HCT116 (cell line): ENCODE measurements around the gene CCDC183. TPM values are rescaled to one million over a fixed set of nuclear protein-coding genes. Genes with fewer than 3 reads are reported as not detected.

ENCODE experiments used
- ATAC-seq: fragments of 200-7000 bp; cut with Tn5 transposase; 2 replicates; pipeline ENCODE4 v1.9.1; 2020; ENCODE audit warnings: mild to moderate bottlenecking, moderate library complexity
- BruUV-seq: library from RNA; stranded (reverse); fragments of 400-500 nt; replicated peaks from 2 replicates; lab custom pipeline; 2021; lab: Mats Ljungman, UMichigan
- CTCF ChIA-PET: fragments of 300-600 bp; sonication (Branson Sonifier 250); formaldehyde crosslinking; loops from one replicate; lab custom pipeline; 2021; ENCODE audit warnings: antibody characterized with exemption; lab: Charles Lee
- POLR2A ChIA-PET: fragments of 300-600, 350-600 bp; sonication (Branson Sonifier 250); formaldehyde crosslinking; loops from one replicate; lab custom pipeline; 2021; ENCODE audit warnings: antibody characterized with exemption; lab: Charles Lee
- RAD21 ChIA-PET, 2 experiments: fragments of 300-600 bp; sonication (Branson Sonifier 250); formaldehyde crosslinking; loops; one replicate each; lab custom pipeline; 2023; ENCODE audit warnings: low total read pairs in 2 of 2; ENCODE audit not compliant: uncharacterized antibody in 2 of 2, unreplicated experiment in 2 of 2, low non-redundant PET in 1 of 2; lab: Charles Lee
- DNase-seq: peaks from one replicate; pipeline ENCODE4 v3.0.0-alpha.2; 2010; ENCODE audit warnings: low read depth, low spot score
- H2AFZ ChIP-seq: fragments of 200-600 bp; shearing (Covaris generic), sonication (generic); 2 replicates; pipeline ENCODE4 v1.6.1; 2017; ENCODE audit warnings: low read depth, mixed run types, mixed read lengths, antibody characterized with exemption, low read length; ENCODE audit not compliant: poor library complexity, severe bottlenecking
- H3K27ac ChIP-seq: 2 replicates; pipeline ENCODE4 v1.5.1; 2012; ENCODE audit warnings: low read depth, low read length
- H3K27me3 ChIP-seq: fragments of 200-600 bp; sonication (generic); 2 replicates; pipeline ENCODE4 v1.6.1; 2016; ENCODE audit warnings: mixed run types, low read length, mixed read lengths; ENCODE audit not compliant: insufficient read depth
- H3K36me3 ChIP-seq, 2 experiments: fragments of 200-500 bp in 1 of 2; fragments of 200-600 bp in 1 of 2; sonication (Bioruptor generic) in 1 of 2; sonication (generic) in 1 of 2; 2 replicates each; pipeline versions ENCODE4 v1.5.1 to v1.6.1; 2014 to 2016; ENCODE audit warnings: low read length in 2 of 2, inconsistent platforms in 1 of 2, mixed read lengths in 1 of 2, mixed run types in 1 of 2; ENCODE audit not compliant: insufficient read depth in 2 of 2, control insufficient read depth in 1 of 2
- H3K4me1 ChIP-seq, 2 experiments: fragments of 200-600 bp in 1 of 2; sonication (generic) in 1 of 2; 2 replicates each; pipeline versions ENCODE4 v1.5.1 to v1.6.1; 2012 to 2017; ENCODE audit warnings: low read length in 2 of 2, inconsistent platforms in 1 of 2, mild to moderate bottlenecking in 1 of 2, mixed read lengths in 1 of 2, mixed run types in 1 of 2, moderate library complexity in 1 of 2; ENCODE audit not compliant: insufficient read depth in 2 of 2, control insufficient read depth in 1 of 2
- H3K4me2 ChIP-seq: fragments of 200-600 bp; sonication (generic); 2 replicates; pipeline ENCODE4 v1.6.1; 2017; ENCODE audit warnings: mixed run types, low read length, mixed read lengths
- H3K4me3 ChIP-seq, 2 experiments: fragments of 200-600 bp in 1 of 2; sonication (generic) in 1 of 2; replicated peaks in 1 of 2; 2 replicates each; pipeline ENCODE4 v1.5.1; 2011 to 2016; ENCODE audit warnings: low read length in 2 of 2, control low read depth in 1 of 2, low read depth in 1 of 2, mild to moderate bottlenecking in 1 of 2, mixed read lengths in 1 of 2, mixed run types in 1 of 2
- H3K79me2 ChIP-seq: fragments of 200-600 bp; sonication (generic); 2 replicates; pipeline ENCODE4 v1.6.1; 2017; ENCODE audit warnings: mild to moderate bottlenecking, mixed run types, low read length, moderate library complexity, mixed read lengths; ENCODE audit not compliant: insufficient read depth
- H3K9ac ChIP-seq: fragments of 200-600 bp; sonication (generic); 2 replicates; pipeline ENCODE4 v1.6.1; 2016; ENCODE audit warnings: low read length, mixed read lengths
- H3K9me2 ChIP-seq: fragments of 200-600 bp; sonication (generic), shearing (Covaris generic); 2 replicates; pipeline ENCODE4 v1.6.1; 2017; ENCODE audit warnings: mixed run types, mild to moderate bottlenecking, moderate library complexity; ENCODE audit not compliant: insufficient read depth
- H3K9me3 ChIP-seq, 2 experiments: fragments of 200-500 bp in 1 of 2; fragments of 200-600 bp in 1 of 2; sonication (Bioruptor generic) in 1 of 2; sonication (generic) in 1 of 2; 2 replicates each; pipeline ENCODE4 v1.6.1; 2014 to 2017; ENCODE audit warnings: low read length in 2 of 2, mixed read lengths in 2 of 2, inconsistent platforms in 1 of 2, low read depth in 1 of 2, mild to moderate bottlenecking in 1 of 2, mixed run types in 1 of 2, moderate library complexity in 1 of 2; ENCODE audit not compliant: control insufficient read depth in 1 of 2, insufficient read depth in 1 of 2
- H4K20me1 ChIP-seq: fragments of 200-600 bp; sonication (generic), shearing (Covaris generic); 2 replicates; pipeline ENCODE4 v1.6.1; 2017; ENCODE audit warnings: mixed run types, mild to moderate bottlenecking, moderate library complexity; ENCODE audit not compliant: insufficient read depth
- CBX3 ChIP-seq: IDR thresholded peaks from 2 replicates; pipeline ENCODE4 v1.6.1; 2012; ENCODE audit warnings: low read depth
- CEBPB ChIP-seq: IDR thresholded peaks from 2 replicates; pipeline ENCODE4 v1.6.1; 2012; ENCODE audit warnings: low read depth
- EGR1 ChIP-seq: IDR thresholded peaks from 2 replicates; pipeline ENCODE4 v1.6.1; 2012; ENCODE audit warnings: low read depth
- ELF1 ChIP-seq: IDR thresholded peaks from 2 replicates; pipeline ENCODE4 v1.6.1; 2012; ENCODE audit warnings: low read depth, borderline replicate concordance
- EZH2 ChIP-seq: fragments of 200-600 bp; sonication (generic); IDR thresholded peaks from 2 replicates; pipeline ENCODE4 v1.6.1; 2017; ENCODE audit warnings: antibody characterized with exemption, mixed run types
- EZH2phosphoT487 ChIP-seq: fragments of 200-600 bp; IDR thresholded peaks from 2 replicates; pipeline ENCODE4 v1.6.1; 2018; ENCODE audit warnings: antibody characterized with exemption, borderline replicate concordance
- JUND ChIP-seq: IDR thresholded peaks from 2 replicates; pipeline ENCODE4 v1.6.1; 2012
- POLR2A ChIP-seq: IDR thresholded peaks from 2 replicates; pipeline ENCODE4 v1.7.0; 2011; ENCODE audit warnings: borderline replicate concordance; ENCODE audit not compliant: insufficient read depth, insufficient read length; ENCODE audit errors: extremely low read depth
- POLR2AphosphoS5 ChIP-seq: IDR thresholded peaks from 2 replicates; pipeline ENCODE4 v1.6.1; 2011; ENCODE audit warnings: mild to moderate bottlenecking, low read depth, low read length, moderate library complexity
- RAD21 ChIP-seq: IDR thresholded peaks from 2 replicates; pipeline ENCODE4 v1.6.1; 2012; ENCODE audit warnings: low read depth, mild to moderate bottlenecking
- SIN3A ChIP-seq: IDR thresholded peaks from 2 replicates; pipeline ENCODE4 v1.6.1; 2012; ENCODE audit warnings: low read depth
- SP1 ChIP-seq: IDR thresholded peaks from 2 replicates; pipeline ENCODE4 v1.6.1; 2012; ENCODE audit warnings: low read depth
- SRF ChIP-seq: IDR thresholded peaks from 2 replicates; pipeline ENCODE4 v1.6.1; 2012; ENCODE audit warnings: low read depth
- TCF7L2 ChIP-seq: IDR thresholded peaks from 2 replicates; pipeline ENCODE4 v1.7.0; 2011; ENCODE audit warnings: borderline replicate concordance, inconsistent platforms; ENCODE audit not compliant: insufficient read depth, insufficient read length; ENCODE audit errors: extremely low read depth
- YY1 ChIP-seq: IDR thresholded peaks from 2 replicates; pipeline ENCODE4 v1.6.1; 2011; ENCODE audit warnings: low read length, low read depth, moderate library complexity, mild to moderate bottlenecking; ENCODE audit not compliant: insufficient replicate concordance; ENCODE audit errors: extremely low read depth
- ZFX ChIP-seq: fragments of 450-650 bp; IDR thresholded peaks from 2 replicates; pipeline ENCODE4 v1.6.1; 2017
- ZNF274 ChIP-seq: fragments of 200-500 bp; sonication (Bioruptor generic); IDR thresholded peaks from 2 replicates; pipeline ENCODE4 v1.6.1; 2014; ENCODE audit warnings: mild to moderate bottlenecking, low read depth, low read length, inconsistent platforms
- intact Hi-C: fragments of 100-400 bp; cut with micrococcal nuclease; formaldehyde crosslinking; loops from 2 replicates; pipeline ENCODE4 v1.10.0; 2022
- total RNA-seq: library from RNA; stranded (reverse); gene quantifications from one replicate; pipeline ENCODE4 v1.2.1, GENCODE V29; 2021; ENCODE audit not compliant: unreplicated experiment
- TF ChIP-seq, protein P1 (sequence below): IDR thresholded peaks from 2 replicates; pipeline ENCODE4 v1.6.1; 2012

Gene CCDC183
- total RNA-seq, 1 experiment from 2014 or later: 2.8 TPM

DNA sequence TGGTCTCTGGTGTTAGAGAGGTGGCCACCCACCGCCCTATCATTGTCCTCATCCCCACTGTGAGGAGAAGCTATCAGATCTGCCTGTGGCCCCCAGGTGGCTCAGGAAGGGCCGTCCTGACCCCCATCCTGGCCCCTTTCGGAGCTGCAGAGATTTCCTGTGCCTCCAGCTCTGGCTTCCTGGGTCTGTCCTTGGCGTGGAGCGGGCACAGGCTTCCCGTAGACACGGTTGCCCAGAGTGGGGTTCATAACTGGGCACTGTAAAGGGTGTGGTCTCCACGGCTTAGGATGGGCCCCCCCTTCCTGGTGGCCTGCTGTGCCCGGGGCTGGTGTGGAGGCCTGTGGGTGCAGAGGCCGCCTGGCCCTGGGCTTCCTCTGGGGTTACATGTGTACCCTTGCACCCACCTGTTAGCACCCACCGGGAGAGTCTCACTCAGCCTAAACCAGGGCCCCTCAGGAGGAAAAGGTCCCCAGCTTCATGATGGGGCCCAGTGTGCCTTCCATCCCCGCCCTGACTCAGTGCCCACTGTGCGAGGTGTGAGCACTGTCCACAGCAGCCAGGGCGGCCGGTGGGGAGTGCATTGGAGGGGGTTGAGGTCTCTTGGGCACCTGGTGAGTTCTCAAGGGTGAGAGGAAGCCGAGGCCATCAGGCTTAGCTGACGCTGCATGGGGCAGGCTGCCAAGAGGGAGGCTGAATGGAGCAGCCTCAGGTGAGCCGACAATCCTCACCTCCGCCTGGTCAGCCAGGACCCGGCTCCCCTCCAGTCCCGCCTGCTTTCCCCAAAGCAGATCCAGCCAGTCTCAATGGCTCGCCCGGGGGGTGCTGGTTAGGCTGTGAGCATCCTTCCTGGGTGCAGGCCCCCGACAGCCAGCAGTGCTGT, 30.8 kb downstream of the CCDC183 start:
- TF ChIP-seq RAD21 (no peak), ZFX (no peak), ELF1 (no peak), POLR2A (no peak), ZNF274 (no peak), YY1 (no peak), SRF (no peak), CBX3 (no peak), EZH2phosphoT487 (no peak), POLR2AphosphoS5 (no peak), EZH2 (no peak), TCF7L2 (no peak), JUND (no peak), EGR1 (no peak), SIN3A (no peak), SP1 (no peak), CEBPB (no peak)
- TF ChIP-seq, protein P1, sequence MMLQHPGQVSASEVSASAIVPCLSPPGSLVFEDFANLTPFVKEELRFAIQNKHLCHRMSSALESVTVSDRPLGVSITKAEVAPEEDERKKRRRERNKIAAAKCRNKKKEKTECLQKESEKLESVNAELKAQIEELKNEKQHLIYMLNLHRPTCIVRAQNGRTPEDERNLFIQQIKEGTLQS: no peak
- Histone ChIP-seq H3K36me3 (peaks cover 8 to 13% of the 10 kb centered on the region in 2 experiments), H3K79me2 (no peaks in the 10 kb centered on the region; the same call in 1 of the 2 replicates), H3K4me2 (no peak overlapping the region), H3K4me1 (no peaks in the 10 kb centered on the region), H3K4me3 (no peak overlapping the region), H2AFZ (no peak overlapping the region), H4K20me1 (no peaks in the 10 kb centered on the region), H3K9me2 (no peaks in the 10 kb centered on the region), H3K9ac (no peak overlapping the region), H3K27me3 (no peaks in the 10 kb centered on the region), H3K27ac (no peak overlapping the region), H3K9me3 (no peaks in the 10 kb centered on the region)
- DNase-seq (no peak), ATAC-seq (no peak)
- CTCF ChIA-PET: no interaction called here
- no TSS peak for BruUV-seq
- POLR2A ChIA-PET: no interaction called here
- RAD21 ChIA-PET: no interaction called here
- intact Hi-C loops: no loop called here
